ENCODE measurements around the gene PSAT1.
A peak's percentile ranks its signal among the peaks of the same experiment; 100 is the strongest.

PSAT1 gene

GRCh38 chr9:78292716-78293497 is 4.0 kb upstream of the PSAT1 start:
- DNase-seq, result no peak

- DNase-seq, result no peak
Measured at GRCh38 chr9:78294290-78295176, 2.4 kb upstream of the PSAT1 start.

GRCh38 chr9:78295177-78295575 is 1.7 kb upstream of the PSAT1 start:
- no peak for DNase-seq

GRCh38 chr9:78295731-78296130 is 1.2 kb upstream of the PSAT1 start:
- no peak for DNase-seq

GRCh38 chr9:78296201-78296892 is 578 bp upstream of the PSAT1 start:
- peak; percentile 56 for DNase-seq

GRCh38 chr9:78297672-78297961 is 692 bp downstream of the PSAT1 start:
- no peak for DNase-seq

- DNase-seq, result no peak
Measured at GRCh38 chr9:78298046-78298765, 1.3 kb downstream of the PSAT1 start.

GRCh38 chr9:78300209-78300608 is 3.3 kb downstream of the PSAT1 start:
- no peak for DNase-seq

- DNase-seq, result no peak
Measured at GRCh38 chr9:78301466-78301865, 4.5 kb downstream of the PSAT1 start.

GRCh38 chr9:78303377-78304062 is 6.6 kb downstream of the PSAT1 start:
- DNase-seq, result no peak

- DNase-seq, result no peak
Measured at GRCh38 chr9:78304357-78304756, 7.4 kb downstream of the PSAT1 start.

- DNase-seq, result no peak
Measured at GRCh38 chr9:78306222-78307076, 9.5 kb downstream of the PSAT1 start.

- no peak for DNase-seq
Measured at GRCh38 chr9:78307360-78307759, 10.4 kb downstream of the PSAT1 start.

GRCh38 chr9:78309066-78309465 is 12.1 kb downstream of the PSAT1 start:
- no peak for DNase-seq

GRCh38 chr9:78311075-78311474 is 14.2 kb downstream of the PSAT1 start:
- no peak for DNase-seq

- no peak for DNase-seq
Measured at GRCh38 chr9:78311886-78312524, 15.1 kb downstream of the PSAT1 start.

- no peak for DNase-seq
Measured at GRCh38 chr9:78314550-78314949, 17.6 kb downstream of the PSAT1 start.

- no peak for DNase-seq
Measured at GRCh38 chr9:78314953-78315870, 18.3 kb downstream of the PSAT1 start.

GRCh38 chr9:78316166-78316892 is 19.4 kb downstream of the PSAT1 start:
- no peak for DNase-seq

Data from NCI-H1048 (cell line).